WERI-Rb-1 (cell line): ENCODE data around the gene LGR6.

Experiments
- DNase-seq: peaks from one replicate; pipeline ENCODE4 v3.0.0-alpha.2; 2020
- H3K27ac ChIP-seq: fragments of 250-450 bp; sonication (Bioruptor Pico); 2 replicates; pipeline ENCODE4 v1.5.1; 2020; ENCODE audit warnings: mild to moderate bottlenecking, moderate library complexity
- H3K27me3 ChIP-seq: fragments of 250-450 bp; sonication (Bioruptor Pico); 2 replicates; pipeline ENCODE4 v1.5.1; 2021; ENCODE audit warnings: mild to moderate bottlenecking, low read depth, moderate library complexity; ENCODE audit not compliant: insufficient read depth, severe bottlenecking
- H3K36me3 ChIP-seq: fragments of 250-450 bp; sonication (Bioruptor Pico); 2 replicates; pipeline ENCODE4 v1.5.1; 2020; ENCODE audit warnings: mild to moderate bottlenecking, moderate library complexity
- H3K4me3 ChIP-seq: 2 replicates; pipeline ENCODE4 v1.5.1; 2011; ENCODE audit warnings: low read depth, mild to moderate bottlenecking, control low read depth, low read length
- H3K9me3 ChIP-seq: fragments of 250-450 bp; sonication (Bioruptor Pico); 2 replicates; pipeline ENCODE4 v1.5.1; 2021; ENCODE audit warnings: mild to moderate bottlenecking, moderate library complexity; ENCODE audit not compliant: severe bottlenecking
- TF ChIP-seq, protein P1 (sequence below): IDR thresholded peaks from 2 replicates; pipeline ENCODE4 v1.5.1; 2011; ENCODE audit warnings: low read depth, mild to moderate bottlenecking, control low read depth, inconsistent platforms, low read length

The LGR6 gene

DNA sequence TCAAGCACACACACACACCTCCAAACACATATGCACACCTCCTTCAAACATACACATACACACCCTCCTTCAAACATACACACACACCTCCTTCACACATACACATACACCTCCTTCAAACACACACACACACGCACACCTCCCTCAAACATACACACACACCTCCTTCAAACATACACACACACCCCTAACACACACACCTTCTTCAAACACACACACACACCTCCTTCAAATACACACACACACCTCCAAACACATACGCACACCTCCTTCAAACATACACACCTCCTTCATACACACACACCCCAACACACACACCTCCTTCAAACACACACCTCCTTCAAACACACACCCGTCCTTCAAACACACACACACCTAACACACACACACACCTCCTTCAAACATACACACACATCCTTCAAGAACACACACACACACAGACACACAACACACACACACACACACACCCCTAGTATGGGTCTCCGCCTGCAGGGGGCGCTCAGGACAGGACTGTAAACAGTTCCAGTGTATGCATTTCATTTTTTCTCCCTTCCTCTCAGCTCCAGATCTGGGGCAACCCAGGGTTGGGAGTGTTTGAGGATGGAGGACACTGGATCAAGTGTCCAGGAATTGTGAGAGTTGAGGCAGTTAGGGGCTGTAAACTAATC, 12.1 kb downstream of the LGR6 start:
- peak; percentile 90 for DNase-seq
- no peak overlapping the region for H3K27ac ChIP-seq
- H3K4me3 ChIP-seq: no peak overlapping the region
- no peaks in the 10 kb centered on the region for H3K36me3 ChIP-seq
- H3K27me3 ChIP-seq: no peaks in the 10 kb centered on the region
- H3K9me3 ChIP-seq: no peaks in the 10 kb centered on the region
- TF ChIP-seq, protein P1, sequence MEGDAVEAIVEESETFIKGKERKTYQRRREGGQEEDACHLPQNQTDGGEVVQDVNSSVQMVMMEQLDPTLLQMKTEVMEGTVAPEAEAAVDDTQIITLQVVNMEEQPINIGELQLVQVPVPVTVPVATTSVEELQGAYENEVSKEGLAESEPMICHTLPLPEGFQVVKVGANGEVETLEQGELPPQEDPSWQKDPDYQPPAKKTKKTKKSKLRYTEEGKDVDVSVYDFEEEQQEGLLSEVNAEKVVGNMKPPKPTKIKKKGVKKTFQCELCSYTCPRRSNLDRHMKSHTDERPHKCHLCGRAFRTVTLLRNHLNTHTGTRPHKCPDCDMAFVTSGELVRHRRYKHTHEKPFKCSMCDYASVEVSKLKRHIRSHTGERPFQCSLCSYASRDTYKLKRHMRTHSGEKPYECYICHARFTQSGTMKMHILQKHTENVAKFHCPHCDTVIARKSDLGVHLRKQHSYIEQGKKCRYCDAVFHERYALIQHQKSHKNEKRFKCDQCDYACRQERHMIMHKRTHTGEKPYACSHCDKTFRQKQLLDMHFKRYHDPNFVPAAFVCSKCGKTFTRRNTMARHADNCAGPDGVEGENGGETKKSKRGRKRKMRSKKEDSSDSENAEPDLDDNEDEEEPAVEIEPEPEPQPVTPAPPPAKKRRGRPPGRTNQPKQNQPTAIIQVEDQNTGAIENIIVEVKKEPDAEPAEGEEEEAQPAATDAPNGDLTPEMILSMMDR: peak; percentile 95

DNA sequence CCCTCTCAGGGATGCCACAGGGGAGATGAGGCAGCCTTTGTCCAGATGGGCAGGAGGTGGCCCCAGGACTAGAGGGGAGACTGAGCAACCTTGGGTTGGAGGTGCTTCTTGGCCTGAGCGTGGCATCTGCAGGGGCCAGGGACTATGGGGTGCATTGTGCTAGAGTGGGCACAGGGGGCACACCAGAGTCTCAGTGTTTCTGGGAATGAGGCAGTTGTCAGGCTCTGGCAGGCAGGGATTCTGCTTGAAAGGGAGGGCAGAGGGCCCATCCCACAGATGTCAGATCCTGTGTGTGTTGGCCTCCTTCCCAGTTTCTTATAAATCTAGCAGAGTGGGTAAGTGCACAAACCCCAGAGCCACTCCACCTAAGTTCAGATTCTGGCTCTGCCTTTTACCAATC, 13.7 kb downstream of the LGR6 start:
- TF ChIP-seq, protein P1: peak; percentile 70
- no peaks in the 10 kb centered on the region for H3K9me3 ChIP-seq
- no peak overlapping the region for H3K4me3 ChIP-seq
- no peaks in the 10 kb centered on the region for H3K27me3 ChIP-seq
- DNase-seq: no peak
- H3K27ac ChIP-seq: no peak overlapping the region
- H3K36me3 ChIP-seq: peaks cover 3% of the 10 kb centered on the region; the same call in 1 of the 2 replicates

DNA sequence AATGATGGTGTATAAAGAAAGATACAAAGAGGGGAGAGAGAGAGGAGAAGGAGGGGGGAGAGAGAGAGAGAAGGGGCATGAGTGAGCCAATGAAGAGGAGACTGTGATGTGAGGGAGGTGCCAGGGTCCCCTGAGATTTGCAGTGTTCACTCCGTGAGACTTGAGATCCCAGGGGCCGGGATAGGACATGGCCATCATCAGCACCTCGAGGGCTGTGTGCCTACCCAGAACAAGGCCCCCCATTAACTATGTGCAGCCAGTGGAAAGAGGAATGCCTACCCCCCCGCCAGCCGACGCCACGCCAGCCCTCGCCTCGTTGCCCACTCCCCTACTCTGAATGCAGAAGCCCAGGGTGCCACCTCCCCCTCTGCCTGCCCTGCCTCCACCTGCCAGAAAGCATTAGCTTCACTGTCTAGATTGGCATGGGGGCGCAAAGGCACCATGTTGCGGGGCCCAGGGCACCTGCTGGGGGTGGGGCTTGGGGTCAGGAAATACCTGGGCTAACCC, 14.8 kb downstream of the LGR6 start:
- Histone ChIP-seq H3K36me3 (peaks cover 3% of the 10 kb centered on the region; the same call in 1 of the 2 replicates), H3K27me3 (no peaks in the 10 kb centered on the region), H3K27ac (no peak overlapping the region; the same call in 1 of the 2 replicates), H3K4me3 (no peak overlapping the region), H3K9me3 (no peaks in the 10 kb centered on the region)
- TF ChIP-seq, protein P1: no peak
- no peak for DNase-seq

DNA sequence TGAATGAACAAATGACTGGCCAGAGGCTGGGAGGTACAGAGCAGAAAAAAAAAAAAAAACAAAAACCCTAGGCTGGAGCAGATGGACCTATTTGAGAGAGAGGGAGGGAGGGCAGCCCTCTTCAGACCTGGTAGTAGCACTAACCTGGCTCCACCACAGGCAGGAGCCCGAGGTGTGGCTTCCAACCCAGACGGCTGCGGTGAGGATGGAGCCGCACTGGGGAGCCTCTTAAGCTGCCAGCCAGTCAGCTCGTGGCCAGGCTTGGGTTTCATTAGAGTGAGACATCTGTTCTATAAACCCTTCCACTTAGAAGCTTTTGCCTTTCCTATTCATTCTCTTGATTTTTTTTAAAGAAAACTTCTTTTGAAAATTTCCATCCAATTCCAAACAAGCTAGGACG, 16.8 kb downstream of the LGR6 start:
- DNase-seq: peak; percentile 100
- Histone ChIP-seq H3K36me3 (peaks cover 3% of the 10 kb centered on the region; the same call in 1 of the 2 replicates), H3K27ac (peak overlapping the region; percentile 82), H3K27me3 (no peaks in the 10 kb centered on the region), H3K4me3 (no peak overlapping the region), H3K9me3 (no peaks in the 10 kb centered on the region)
- TF ChIP-seq, protein P1: peak; percentile 100

DNA sequence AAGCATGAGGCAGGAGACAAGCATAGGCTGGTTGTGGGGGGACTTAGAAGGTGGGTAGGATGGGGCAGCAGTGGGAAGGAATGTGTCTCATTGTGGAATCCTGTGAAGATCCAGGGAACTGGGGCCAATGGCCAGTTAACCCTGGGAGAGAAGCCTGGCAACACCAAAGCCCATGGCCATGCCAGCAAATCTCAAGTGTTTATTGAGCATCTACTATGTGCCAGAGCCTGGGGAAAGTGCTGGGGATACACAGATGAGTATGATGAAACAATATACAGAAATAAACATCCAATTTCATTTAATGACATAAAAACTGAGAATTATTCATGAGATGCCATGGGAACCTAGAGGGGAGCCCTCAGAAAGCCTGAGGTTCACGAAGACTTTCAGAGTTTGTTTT, 17.4 kb downstream of the LGR6 start:
- H3K27ac ChIP-seq: peak overlapping the region; percentile 82
- TF ChIP-seq, protein P1: no peak
- no peaks in the 10 kb centered on the region for H3K27me3 ChIP-seq
- no peak for DNase-seq
- no peak overlapping the region for H3K4me3 ChIP-seq
- H3K36me3 ChIP-seq: peaks cover 3% of the 10 kb centered on the region; the same call in 1 of the 2 replicates
- no peaks in the 10 kb centered on the region for H3K9me3 ChIP-seq

DNA sequence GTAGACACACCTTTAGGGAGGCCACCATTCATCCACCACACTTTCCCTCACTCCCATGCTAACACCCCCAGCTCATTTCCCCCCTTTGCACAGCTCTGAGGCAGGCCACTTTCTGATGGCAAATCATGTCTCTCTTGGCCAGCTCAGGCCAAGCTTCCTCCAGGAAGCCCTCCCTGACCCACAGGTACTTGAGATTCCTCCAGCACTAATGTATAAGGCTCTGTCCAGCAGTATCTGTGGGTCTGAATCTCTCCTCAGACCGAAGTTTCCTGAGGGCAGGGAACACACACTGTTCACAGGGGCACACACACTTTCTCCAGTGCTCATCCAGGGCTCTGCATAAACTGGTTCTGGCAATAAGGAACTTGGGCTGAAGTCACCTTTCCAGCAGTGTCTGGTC, 19.2 kb downstream of the LGR6 start:
- Histone ChIP-seq H3K9me3 (no peaks in the 10 kb centered on the region), H3K4me3 (no peak overlapping the region), H3K27ac (peak overlapping the region; percentile 82), H3K36me3 (peaks cover 3% of the 10 kb centered on the region; the same call in 1 of the 2 replicates), H3K27me3 (no peaks in the 10 kb centered on the region)
- TF ChIP-seq, protein P1: no peak
- no peak for DNase-seq
